ENCODE measurements around the gene UFD1.

Gene UFD1, protein sequence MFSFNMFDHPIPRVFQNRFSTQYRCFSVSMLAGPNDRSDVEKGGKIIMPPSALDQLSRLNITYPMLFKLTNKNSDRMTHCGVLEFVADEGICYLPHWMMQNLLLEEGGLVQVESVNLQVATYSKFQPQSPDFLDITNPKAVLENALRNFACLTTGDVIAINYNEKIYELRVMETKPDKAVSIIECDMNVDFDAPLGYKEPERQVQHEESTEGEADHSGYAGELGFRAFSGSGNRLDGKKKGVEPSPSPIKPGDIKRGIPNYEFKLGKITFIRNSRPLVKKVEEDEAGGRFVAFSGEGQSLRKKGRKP

DNA sequence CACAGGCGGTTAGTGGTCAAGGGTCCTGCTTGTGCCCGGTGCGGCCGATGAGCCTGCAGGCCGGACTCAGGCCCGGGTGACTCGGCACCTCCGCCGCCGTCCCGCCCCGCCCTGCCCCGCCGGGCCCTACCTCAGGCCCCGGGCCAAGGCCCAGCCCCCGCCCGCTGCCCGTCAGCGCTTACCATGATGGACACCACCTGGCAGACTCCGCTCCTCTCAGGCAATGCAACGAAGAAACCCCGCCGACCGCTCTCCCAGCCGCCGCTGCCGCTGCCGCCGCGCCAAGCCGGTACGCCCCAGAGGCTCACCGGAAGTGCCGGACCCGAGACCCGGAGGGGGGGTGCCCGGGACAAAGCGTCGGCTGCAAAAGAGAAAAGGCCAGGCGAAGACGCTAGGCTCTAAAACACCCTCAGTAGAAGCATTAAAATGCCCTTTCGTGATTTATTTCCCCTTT is at the start of gene UFD1:
TSS of gene UFD1 (minus strand) at position 293 of the 454 bp plus-strand sequence. CDS start at position 185, 108 bp downstream.
- DNase-seq (ENCODE audit: low spot score) = peak; percentile 91

DNA sequence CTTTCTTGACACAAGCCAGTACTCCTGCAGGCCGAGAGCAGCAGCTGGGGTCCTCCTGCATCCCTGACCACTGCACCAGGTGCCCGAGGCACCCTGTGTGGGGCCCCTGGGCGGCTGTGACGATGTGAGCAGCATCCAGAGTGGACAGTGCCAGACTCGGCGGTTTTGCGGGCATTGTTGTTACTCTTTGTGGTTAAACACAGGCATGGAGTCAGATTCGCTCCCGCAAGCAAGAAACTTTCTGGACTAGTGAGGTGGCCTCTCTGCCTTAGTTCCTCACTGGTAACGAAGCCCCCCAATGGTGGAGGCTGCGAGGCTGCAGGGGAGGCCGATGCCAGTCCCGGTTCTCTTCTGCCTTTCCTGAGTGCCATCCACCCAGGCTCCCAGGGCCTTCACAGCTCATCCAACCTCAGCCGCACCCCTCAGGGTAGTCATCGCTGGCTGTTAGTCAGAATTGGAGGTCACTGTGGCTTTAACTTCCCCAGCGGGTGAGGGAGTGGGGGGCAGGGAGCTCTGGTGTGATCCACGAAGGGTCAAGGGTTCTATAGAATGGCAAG is 48.9 kb upstream of the UFD1 start:
- DNase-seq (ENCODE audit: low spot score) = no peak

DNA sequence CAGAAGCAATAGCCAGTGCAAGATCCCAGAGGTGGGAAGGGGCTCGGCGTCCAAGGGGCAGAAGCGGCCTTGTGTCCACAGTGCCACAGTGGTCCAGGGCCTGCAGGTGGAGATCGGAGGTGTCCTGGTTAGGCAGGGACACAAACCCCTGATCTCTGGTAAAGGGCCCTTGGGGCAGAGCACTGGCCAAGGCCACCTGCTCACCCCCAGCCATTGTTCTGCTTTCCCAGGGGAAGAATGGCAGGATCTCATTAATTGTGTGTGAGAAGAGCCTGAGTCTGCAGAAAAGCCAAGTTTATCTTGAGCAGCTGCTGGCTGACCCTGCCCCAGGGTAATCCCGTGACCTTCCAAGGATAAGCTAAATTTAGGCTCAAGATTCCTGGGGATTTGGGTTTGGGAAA is 48.3 kb upstream of the UFD1 start:
- DNase-seq (ENCODE audit: low spot score) = no peak

DNA sequence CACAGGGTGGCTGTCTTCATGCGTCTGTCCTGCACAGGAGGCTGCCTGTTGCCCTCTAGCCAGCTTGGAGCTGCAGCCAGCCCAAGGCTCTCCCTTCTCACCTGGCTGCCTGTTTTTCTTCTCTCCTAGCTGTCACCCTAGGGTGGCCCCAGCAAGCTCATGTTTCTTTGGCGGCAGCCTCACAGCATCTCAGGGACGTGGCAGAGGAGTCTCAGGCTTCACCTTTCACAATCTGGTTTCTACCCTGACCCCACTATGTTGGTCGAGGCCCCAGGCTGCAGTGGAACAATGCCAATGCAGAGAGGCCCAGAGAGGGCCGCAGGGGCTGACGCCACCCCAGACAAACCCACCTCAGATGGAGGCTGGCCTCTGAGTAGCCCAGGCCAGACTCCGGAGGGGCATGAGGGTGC is 47.7 kb upstream of the UFD1 start:
- DNase-seq (ENCODE audit: low spot score) = no peak

DNA sequence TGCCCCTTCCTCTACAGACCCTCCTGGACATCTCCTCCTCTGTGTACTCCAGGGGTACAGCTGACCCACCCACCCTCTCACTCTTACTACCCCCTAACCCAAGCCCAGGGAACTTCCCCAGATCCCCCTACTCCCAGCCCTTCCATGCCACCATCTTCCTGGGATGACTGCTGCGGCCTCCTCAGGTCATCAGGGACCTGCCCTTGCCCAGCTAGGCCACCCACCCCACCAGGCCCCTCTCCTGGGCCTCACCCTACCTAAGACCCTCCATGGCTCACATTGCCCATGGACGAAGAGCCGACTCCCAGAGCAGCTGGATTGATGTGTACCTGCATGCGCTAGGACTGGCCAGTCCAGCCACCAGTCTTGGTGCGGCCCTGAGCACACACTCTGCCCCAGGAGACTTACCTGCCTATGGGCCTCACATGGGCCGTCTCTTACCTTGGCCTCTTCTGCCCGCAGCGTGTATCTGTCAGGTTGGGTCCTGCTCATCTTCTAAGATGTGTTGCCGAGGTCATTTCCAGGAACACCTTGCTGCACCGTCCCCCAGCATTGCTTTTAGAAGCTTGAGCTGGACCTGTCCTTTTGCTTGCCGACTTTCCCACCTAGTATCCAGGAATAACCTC is 47.2 kb upstream of the UFD1 start:
- no peak for DNase-seq (ENCODE audit: low spot score)

DNA sequence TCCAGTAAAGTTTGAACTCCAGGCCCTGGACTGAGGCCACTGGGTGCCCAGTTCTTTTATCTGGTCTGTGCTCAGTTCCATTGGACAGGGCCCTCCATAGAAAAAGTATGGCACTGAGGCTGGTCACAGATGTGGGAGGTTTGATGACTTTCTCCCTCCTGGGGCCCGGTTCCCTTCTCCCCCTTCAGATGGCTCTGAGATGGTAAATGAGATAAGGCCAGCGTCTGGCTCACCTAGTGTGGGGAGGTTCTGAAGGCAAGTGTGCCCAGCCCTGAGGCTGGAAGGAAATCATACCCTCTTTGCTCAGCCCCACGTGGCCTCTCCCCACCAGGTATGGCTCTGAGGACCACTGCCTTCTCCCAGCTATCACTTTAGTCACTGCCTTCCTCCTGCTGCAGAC is 46.7 kb upstream of the UFD1 start:
- no peak for DNase-seq (ENCODE audit: low spot score)

DNA sequence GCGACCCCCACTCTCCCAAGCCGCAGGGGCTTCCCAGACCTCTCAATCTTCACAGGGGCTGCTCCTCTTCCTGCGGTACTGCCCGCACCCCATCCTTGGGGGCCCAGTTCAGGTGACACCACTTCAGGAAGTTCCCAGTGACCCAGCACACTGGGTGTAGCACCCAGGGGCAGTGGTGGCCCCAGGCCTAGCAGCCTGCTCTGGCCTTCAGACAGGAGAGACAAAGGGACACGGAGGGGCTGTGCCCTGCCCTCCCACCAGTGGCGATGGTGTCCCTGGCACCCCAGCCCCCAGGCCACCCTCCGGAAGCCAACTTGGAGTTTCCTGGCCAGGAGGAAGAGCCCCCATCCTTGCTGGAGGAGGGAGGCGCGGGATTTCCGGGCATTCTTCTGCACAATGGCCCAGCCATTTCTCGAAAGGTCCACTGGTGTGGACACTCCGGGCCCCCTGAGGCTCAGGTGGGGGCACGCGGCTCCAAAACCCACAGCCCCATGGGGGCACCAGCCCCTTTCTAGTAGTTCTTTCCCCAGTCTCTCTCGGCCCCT is 46.2 kb upstream of the UFD1 start:
- DNase-seq (ENCODE audit: low spot score) = no peak

DNA sequence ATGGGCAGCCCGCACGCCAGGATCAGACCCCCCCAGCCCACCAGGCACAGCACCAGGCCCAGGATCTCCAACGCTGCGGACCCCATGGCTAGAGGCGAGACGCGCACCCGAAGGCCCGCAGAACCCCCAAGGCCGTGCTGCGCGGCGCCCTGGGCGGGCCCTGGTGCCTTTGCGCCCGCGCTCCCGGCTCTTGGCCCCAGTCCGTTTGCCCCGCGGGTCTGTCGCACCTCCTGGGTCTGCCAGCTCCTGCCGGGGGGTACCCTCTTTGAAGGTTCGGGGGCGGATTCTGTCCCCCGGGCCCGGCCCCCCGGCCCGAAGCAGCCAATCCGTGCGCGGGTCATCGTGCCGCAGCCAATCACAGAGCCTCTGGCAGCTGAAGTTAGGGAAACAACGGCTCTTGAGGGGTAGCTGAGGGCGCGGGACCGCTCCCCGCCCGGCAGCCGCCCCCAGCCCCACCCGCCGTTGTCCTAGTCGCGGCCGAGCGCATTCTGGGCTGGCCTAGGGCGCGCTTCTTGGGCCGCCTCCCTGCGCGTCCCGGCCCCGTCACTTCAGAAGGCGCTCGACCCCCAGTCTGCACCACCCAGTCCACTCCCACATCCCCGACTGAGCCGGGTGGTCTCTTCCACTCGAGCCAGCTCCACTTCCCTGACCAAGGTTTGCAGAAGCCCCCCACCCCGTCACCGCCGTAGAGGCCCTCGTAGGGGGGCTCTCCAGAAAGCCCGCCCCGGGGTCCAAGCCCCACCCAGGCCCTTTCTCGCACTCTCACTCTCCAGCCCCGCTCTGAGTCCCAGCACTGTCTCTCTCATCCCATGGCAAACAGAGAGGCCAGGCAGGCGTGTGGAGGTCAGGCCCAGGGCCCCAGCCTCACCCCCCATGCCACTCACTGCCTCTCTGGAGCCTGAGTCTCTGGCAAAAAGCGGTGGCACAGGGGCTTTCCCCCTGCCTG is 45.5 kb upstream of the UFD1 start, which contains the start of gene CLDN5:
TSS of gene CLDN5 (minus strand) at position 241 of the 946 bp plus-strand sequence. CDS start at position 86, 155 bp downstream.
- DNase-seq (ENCODE audit: low spot score) = peak; percentile 72

DNA sequence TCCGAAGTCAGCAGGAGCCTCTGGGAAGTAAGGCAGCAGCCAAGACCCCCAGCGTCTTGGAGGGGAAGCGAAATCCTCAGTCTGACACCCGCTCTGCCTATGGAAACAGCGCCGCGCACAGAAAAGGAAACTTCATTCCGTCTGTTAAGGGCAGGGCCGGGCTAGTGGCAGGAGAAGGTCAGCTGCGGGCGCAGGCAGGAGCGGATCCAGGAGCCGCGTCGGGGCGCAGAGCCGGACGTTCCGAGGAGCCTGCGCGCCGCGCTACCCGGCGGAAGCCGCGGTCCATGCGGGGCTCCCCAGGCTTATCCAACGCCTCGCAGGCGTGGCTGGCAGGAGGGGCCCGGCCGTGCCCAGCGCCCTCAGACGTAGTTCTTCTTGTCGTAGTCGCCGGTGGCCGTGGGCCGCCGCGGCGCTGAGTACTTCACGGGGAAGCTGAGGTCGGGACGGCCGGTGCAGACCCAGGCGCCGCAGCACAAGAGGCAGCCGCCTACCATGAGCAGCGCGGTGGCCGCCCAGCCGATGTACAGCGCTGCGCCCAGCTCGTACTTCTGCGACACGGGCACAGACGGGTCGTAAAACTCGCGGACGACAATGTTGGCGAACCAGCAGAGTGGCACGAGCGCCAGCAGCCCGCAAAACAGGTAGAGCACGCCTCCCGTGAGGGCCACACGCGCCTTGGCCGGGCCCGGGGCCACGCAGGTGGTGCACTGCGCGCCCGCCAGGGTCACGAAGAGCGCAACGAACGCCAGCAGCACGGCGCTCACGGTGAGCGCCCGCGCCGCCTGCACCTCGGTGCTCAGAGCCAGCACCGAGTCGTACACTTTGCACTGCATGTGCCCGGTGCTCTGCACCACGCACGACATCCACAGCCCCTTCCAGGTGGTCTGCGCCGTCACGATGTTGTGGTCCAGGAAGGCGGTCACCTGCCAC is 44.5 kb upstream of the UFD1 start:
- peak; percentile 47 for DNase-seq (ENCODE audit: low spot score)

DNA sequence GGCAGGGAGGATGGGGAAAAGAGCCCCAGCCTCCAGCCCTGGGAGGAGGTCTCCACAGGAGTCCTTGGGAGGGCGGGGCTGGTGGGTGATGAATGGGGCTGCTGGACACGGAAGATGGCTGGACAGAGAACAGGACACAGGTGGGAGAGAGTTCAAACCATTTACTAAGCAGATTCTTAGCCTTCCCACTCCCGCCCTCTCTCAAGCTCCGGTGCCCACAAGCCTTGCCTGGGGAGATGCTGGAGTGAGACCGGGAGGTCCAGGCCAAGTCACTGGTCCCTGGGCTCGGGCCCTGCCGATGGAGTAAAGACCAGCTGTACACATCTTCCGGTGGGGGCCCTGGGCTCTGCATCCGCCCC is 43.9 kb upstream of the UFD1 start:
- DNase-seq (ENCODE audit: low spot score) = no peak

DNA sequence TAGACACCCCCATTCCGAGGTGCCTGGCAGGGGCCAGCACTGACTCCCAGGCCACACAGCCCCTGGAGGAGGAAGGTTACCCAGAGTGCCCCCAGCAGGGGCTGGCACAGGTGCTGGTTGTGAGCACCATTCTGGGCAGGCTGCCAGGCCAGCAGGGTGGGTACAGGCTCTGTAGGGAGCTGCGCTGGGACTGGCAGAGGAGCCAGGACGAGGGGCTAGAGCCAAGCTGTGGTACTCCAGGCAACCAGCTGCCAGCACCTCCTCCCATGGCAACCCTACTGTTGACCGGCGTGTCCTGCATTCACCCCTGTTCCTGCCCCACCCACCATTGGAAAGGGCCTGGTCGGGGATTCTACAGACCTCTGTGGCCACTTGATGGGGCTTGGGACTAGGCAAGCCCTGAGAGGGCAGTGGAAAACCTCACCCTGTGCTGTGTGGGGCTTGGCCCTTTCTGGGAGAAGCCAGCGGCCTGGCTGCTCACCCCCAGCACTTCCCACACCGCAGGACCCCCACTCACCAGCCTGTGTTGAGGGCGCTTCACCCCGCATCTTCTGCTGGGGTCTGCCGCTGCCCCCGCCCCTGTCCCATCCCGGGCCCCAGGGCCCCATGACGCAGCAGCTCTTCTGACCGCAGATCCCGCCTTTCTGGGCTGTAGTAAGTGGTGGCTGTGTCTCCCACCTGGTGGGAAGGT is 43.3 kb upstream of the UFD1 start:
- DNase-seq (ENCODE audit: low spot score) = no peak

DNA sequence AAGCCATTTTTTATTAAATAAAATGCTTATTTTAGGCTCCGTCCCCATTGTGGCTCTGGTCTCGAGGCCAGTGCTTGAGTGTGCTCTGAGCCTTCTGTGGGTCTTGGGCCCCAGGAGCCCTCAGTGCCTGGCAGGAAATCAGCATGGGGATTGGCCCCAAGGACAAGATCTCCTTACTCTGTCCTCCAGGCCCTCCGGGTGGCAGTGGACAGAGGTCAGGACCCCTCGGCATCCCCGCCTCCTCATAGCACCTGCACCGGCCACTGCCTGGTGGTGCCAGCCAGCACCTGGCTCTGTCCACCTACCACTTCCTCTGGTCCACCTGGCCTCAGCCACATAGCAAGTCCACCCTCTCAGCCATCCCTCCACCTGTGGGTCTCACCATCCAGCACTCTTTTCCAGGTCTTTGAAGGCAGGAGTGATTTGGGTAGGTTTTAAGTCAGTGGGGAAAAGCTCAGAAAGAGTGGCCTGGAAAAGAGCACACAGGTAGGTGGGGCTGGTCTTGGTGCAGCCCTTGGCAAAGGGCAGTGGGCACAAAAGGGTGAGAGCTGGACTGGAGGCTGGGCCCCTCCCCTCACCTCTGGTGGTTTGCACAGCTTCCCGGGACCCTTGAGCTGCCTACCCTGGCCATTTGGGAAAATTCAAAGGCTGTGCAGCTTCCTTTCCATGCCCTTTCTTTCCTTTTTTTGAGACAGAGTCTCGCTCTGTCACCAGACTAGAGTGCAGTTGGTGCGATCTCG is 41.7 kb upstream of the UFD1 start:
- DNase-seq (ENCODE audit: low spot score) = no peak

DNA sequence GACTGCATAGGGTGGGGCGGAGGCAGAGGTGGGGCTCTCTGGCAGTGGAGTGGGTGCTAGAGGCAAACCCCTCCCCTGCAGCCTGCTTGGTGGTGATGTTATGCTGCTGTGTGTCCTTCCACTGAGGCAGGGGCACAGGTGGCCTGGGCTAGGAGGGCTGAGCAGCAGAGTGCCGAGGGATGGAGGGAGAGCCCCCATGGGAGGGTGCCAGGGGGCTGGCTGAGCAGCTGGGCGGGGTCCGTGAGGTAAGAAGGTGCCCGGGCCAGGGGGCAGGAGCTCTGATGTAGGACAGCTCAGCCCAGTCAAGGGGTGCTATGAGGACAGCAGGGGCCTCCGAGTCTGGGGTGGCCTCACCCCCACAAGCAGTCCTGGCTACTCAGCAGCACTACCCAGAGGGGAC is 41.0 kb upstream of the UFD1 start:
- no peak for DNase-seq (ENCODE audit: low spot score)

DNA sequence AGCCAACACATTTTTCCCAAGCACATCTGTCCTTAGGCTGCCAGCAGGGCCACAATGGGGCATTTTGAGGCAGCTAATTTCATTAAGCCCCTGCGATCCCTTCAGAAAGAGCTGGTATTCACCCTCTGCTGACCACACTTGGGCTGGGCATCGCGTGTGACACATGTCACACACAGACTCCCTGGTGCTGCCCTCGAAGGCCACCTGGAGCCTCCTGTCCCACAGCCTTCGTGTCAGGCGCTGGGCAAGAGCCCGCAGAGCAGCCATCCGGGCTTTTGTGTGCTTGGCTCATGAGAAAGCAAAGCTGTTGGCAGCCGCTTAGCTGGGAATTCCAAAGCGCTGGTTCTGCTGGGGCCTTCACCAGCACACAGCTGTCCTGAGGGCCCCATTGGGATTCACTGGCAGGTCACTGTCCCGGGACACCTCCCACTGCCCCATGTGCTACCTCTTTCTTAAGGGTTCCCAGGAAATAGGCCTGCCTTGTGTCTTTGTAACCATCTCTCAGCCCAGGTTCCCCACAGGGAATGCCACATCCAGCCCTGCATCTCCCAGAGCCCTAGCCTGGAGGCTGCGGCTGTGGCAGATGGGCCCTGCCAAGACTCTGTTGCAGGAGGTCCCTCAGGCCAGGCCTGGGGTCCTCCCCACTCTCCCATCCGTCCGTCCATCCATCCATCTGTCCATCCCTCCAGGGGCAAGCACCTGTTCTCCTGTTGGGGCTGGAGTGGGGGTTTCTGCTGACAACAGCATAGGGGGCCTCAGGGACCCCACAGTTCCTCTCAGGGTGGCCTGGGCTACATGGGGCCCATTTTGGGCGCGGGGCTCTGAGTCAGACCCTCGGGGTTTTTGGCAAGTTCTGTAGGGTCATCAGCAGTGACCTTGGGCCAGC is 40.3 kb upstream of the UFD1 start:
- no peak for DNase-seq (ENCODE audit: low spot score)

DNA sequence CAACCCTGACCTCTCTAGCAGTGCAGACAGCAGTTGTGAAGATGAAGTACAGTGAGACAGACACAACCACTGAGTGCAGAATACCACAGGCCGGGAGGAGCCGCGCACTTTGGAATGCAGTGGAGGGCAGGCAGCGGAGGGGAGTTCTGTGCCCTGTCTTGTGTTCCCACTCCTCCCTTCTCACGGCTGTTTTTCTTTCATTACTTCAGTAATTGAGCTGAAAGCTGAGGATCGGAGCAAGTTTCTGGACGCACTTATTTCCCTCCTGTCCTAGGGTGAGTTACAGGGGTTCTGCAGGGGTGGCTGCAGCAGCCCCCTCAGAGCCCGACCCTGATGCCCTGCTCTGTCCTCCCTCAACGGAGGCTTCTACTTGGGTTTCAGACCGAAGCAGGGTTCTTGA is 39.6 kb upstream of the UFD1 start:
- no peak for DNase-seq (ENCODE audit: low spot score)

DNA sequence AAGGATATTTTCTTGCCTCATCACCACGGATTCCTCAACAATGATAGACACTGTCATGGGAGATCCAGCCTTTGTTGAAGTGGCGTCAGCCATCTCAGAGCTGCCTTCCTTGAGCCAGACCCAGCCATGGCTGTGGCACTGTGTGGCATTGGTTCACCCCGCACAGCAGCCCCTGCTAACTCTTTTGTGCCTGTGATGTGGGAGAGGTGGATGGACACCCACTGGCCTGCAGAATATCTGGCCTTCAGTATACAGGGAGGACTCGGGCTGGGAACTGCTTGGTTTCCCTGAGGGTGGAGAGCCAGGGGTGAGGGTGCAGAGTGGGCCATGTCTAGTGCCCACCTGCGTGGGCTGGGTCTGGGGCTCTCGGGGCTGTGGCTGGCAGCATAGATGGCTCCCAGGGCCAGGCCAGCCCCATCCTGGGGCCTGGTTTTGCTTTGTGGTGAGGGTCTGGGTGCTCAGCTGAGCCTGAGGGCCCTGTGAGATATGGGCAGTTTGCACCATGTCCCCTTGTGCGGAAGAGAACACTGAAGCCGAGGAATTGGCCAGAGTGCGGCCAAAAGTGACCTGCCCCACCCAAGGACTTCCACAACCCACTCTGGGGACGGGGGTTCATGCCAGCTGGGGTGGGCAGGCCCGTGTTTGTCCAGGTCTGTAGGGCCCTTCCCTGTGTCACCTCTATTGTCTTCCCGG is 39.1 kb upstream of the UFD1 start:
- no peak for DNase-seq (ENCODE audit: low spot score)

DNA sequence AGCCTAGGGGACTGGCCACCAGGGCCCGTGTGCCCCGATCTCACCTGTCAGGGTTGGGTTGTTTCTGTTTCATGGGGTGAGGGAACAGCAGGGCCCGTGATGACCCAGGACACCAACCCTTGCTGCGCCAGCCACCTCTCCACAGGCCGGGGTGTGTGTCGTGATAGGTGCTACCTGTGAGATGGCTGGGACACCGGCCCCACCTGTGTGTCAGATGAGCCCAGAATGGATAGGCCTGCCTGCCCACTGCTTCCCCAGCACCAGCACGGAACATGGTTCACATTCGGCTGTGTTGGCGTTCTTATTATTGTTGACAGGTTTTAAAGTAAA is 38.1 kb upstream of the UFD1 start:
- DNase-seq (ENCODE audit: low spot score) = no peak
